ENCODE results near the gene ATP5MG.
"Not testable (repeated sequence)": the region's sequence is repeated elsewhere in the genome, so short reads cannot be mapped to it uniquely, and the experiment has no call there.

The ATP5MG gene

GRCh38 chr11:118401151-118401879 lies at the start of gene ATP5MG:
TSS of gene ATP5MG (plus strand) at chr11:118401606. CDS start at chr11:118401666, 60 bp downstream.
- peak; percentile 89 for DNase-seq

DNA sequence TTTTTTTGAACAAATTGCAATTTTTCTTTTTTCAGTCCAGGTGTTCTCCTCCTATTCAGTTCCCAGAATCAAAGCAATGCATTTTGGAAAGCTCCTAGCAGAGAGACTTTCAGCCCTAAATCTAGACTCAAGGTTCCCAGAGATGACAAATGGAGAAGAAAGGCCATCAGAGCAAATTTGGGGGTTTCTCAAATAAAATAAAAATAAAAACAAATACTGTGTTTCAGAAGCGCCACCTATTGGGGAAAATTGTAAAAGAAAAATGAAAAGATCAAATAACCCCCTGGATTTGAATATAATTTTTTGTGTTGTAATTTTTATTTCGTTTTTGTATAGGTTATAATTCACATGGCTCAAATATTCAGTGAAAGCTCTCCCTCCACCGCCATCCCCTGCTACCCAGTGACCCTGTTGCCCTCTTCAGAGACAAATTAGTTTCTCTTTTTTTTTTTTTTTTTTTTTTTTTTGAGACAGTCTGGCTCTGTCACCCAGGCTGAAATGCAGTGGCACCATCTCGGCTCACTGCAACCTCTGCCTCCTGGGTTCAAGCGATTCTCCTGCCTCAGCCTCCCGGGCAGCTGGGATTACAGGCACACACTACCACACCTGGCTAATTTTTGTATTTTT lies 48.2 kb upstream of the ATP5MG start:
- no peak for DNase-seq

- no peak for DNase-seq
These were observed 43.3 kb upstream of the ATP5MG start for GRCh38 chr11:118358071-118358470.

GRCh38 chr11:118359295-118359958 lies 42.0 kb upstream of the ATP5MG start, which contains the start of gene UBE4A:
TSS of gene UBE4A (plus strand) at chr11:118359600. CDS start at chr11:118365081, 5,481 bp downstream.
- peak; percentile 99 for DNase-seq

DNA sequence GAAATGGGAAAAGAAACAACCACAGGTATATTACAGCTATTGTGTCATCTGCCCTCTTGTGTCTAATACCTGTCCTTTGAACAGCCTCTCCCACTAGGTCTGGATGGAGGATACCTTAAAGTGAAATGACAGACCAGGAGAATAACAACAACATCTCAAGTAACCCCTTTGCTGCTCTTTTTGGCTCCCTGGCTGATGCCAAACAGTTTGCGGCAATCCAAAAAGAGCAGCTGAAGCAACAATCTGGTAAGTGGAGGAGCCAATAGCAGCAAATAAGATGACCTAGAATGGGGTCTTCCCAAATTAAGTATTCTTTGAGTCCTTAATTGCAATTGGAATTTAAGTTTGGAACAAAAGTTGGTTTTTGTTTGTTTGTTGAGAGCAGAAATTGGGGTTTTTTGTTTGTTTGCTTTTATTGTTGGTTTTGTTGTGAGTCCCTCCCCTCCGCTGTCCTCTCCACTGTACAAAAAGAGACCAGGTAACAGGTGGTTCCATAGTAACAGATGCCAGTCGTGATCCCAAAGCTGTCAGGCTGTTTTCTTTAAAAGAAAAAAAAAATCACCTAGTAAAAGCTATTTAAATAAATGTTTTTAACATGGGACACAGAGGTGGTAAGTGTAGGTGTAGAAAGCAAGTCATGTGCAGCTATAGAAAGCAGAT lies 36.3 kb upstream of the ATP5MG start:
- no peak for DNase-seq

GRCh38 chr11:118366287-118366686 lies 35.1 kb upstream of the ATP5MG start:
- no peak for DNase-seq

GRCh38 chr11:118370774-118371173 lies 30.6 kb upstream of the ATP5MG start:
- DNase-seq = no peak

DNA sequence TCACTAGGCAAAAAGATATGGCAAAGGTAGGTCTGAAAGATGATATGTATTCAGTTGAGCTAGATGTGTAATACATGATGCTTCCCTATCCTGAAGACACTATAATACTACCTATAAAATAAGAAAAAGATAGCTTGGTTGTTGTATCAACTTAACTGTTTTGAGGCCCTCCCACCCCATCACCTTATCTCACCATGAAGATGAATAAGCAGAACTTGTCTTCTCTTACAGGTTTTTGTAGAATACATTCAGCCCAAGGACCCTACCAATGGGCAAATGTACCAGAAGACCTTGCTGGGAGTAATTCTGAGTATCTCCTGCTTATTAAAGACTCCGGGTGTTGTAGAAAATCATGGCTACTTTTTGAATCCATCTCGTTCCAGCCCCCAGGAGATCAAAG lies 28.1 kb upstream of the ATP5MG start:
- no peak for DNase-seq

DNA sequence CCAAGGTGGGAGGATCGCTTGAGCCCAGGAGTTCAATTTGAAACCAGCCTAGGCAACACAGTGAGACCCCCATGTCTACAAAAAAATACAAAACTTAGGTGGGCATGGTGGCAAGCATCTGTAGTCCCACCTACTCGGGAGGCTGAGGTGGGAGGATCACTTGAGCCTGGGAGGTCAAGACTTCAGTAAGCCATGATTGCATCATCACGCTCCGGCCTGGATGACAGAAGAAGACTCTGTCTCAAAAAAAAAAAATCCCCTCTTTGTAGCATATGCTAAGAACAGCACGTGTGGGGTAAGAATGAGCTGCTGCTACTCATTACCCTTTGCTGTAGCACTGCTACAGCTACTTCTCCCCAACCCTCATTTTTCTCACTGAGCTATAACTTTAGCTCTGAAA lies 27.5 kb upstream of the ATP5MG start:
- DNase-seq = no peak

GRCh38 chr11:118374729-118375128 lies 26.7 kb upstream of the ATP5MG start:
- no peak for DNase-seq

DNA sequence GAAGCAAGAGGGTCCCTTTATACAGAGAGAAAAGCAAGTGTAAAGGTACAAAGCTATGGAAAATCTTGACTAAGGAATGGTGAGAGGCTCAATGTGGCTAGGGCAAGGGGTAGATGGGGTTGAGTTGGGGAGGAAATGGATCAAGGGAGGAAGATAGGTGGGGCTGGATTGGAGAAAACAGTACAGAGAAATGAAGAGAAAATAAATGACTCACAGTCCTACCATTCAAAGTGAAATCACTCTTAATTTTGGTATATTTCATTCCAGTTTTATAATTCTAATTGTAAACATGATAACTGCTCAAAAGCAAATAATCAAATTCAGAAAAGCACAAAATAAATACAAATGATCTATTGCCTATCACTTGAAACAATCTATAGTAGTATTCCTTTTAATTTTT lies 25.4 kb upstream of the ATP5MG start:
- DNase-seq = no peak

DNA sequence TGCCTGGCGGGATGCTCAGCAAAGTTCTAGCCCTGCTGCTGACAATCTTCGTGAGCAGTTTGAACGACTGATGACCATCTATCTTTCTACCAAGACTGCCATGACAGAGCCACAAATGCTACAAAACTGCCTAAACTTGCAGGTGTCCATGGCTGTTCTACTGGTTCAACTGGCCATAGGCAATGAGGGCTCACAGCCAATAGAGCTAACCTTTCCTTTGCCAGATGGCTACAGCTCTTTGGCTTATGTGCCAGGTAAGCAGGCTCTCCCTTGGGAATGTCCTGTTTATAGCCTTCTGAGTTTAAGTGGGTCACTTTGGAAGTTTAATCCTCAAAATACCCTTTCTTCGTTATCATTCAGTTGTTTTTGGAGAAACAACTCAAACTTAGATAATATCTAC lies 21.9 kb upstream of the ATP5MG start:
- DNase-seq = no peak

GRCh38 chr11:118380571-118380970 lies 20.8 kb upstream of the ATP5MG start:
- no peak for DNase-seq

DNA sequence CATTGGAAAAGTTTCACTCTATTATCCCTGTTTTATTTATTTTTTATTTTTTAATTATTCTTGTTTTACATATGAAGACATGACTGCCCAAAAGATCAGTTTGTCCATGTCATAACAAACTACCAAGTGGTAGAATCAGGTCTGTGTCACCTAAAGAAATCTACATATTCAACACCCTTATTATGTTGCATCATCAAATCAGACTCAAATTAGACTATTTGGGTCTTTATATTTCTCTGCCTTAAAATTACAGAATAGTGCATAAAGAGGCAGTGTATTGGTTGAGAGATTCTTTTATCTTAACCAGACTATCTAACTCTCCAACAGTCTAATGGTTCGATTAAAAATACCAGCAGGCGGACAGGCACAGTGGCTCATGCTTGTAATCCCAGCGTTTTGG lies 18.5 kb upstream of the ATP5MG start:
- no peak for DNase-seq

GRCh38 chr11:118383657-118384056 lies 17.7 kb upstream of the ATP5MG start:
- DNase-seq = no peak

DNA sequence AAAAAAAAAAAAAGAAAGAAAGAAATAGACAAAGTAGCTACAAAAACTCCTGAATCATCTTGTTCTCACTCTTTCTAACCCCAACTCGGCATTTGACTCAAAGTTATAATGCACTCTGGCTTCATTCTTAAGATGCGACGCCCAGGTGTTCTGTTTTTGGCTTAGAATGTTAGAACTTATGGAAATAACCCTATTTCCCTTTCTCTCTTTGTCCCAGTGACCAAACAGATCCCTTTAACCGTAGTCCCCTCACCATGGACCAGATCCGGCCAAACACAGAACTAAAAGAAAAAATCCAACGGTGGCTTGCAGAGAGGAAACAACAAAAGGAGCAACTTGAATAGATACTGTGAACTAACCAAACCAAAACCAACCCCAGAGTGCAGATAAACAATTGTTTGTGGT lies 5.3 kb upstream of the ATP5MG start:
- no peak for DNase-seq

DNA sequence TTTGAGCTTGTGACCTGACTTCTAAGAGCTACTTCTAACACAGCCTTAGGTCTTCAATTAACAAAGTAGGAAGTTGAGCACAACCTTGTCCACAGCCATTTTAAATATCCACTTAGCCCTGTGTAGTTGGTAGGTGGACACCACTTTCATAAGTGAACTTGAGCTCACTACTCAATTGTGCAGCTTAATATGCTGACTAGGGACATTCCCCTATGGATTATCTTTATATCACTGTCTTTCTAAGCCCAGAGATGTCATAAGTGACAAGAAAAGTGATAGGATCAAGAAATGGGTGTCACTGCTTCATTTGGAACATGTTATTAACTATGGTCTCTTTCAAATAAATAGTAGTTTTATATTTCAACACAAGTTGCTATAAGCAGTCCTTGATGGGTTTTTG lies 4.0 kb upstream of the ATP5MG start:
- DNase-seq = no peak

DNA sequence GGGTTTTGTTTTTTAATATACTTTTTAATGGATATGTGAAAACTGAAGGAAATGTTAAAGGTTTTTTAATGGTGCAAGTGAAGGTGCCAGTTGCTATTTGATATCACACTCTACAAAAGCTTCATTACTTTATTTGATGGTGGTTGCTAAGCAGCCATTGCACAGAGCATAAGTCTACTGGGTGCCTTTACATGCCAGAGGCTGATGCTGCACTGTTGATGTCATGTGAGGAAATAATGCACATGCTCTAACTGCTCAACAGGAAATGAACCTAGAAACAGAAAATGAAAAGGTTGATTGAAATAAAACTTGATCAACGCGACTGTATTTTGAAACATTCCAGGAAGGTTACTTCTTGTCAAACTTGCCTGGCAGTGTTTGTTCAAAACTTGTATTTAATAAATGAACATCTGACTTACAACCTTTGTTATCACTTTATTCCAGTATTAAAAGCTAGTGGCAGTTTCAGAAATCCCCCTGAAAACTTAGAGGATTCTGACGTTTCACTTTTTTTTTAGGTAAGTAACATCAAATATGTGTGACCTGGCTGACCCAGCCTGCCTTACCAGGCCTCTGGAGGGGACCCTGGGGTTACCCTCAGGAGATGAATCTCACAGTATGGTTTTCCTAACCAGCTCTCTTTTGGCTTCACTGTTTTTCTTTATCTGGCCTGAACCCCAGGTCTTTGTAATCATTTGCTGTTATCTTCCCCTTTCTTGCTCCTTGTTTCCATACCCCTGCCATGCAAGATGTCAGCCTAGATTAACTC lies 2.4 kb upstream of the ATP5MG start:
- DNase-seq = peak; percentile 25

GRCh38 chr11:118401880-118402590 lies 629 bp downstream of the ATP5MG start:
- DNase-seq = no peak

GRCh38 chr11:118402594-118402993 lies 1.2 kb downstream of the ATP5MG start:
- DNase-seq = not testable (repeated sequence)

GRCh38 chr11:118406599-118407166 lies 5.3 kb downstream of the ATP5MG start:
- DNase-seq = no peak
